Endothelial cell of umbilical vein (primary cell): Measurements from ENCODE around the gene PDE4C.

ENCODE experiments used
- CTCF ChIP-seq, 2 donors: IDR thresholded peaks; 1 replicate in 1 of 2; 2 replicates in 1 of 2; pipeline ENCODE4 v1.5.1; 2011; ENCODE audit warnings: low read length in 2 of 2, mild to moderate bottlenecking in 2 of 2, moderate library complexity in 2 of 2, control low read depth in 1 of 2, inconsistent platforms in 1 of 2, low read depth in 1 of 2; ENCODE audit not compliant: insufficient read depth in 1 of 2; ENCODE audit errors: extremely low read depth in 1 of 2
- EZH2 ChIP-seq: IDR thresholded peaks from 2 replicates; pipeline ENCODE4 v1.6.1; 2012; ENCODE audit warnings: borderline replicate concordance, low read depth, mild to moderate bottlenecking, moderate library complexity, low read length, inconsistent platforms; ENCODE audit not compliant: severe bottlenecking
- FOS ChIP-seq: IDR thresholded peaks from 2 replicates; pipeline ENCODE4 v1.6.1; 2011; ENCODE audit warnings: mild to moderate bottlenecking, low read length, moderate library complexity, borderline replicate concordance; ENCODE audit not compliant: insufficient read depth
- GATA2 ChIP-seq: IDR thresholded peaks from 2 replicates; pipeline ENCODE4 v1.7.0; 2011; ENCODE audit warnings: low read depth, mild to moderate bottlenecking, moderate library complexity, mixed read lengths, low read length; ENCODE audit not compliant: insufficient read length, insufficient read depth
- JUN ChIP-seq: IDR thresholded peaks from 2 replicates; pipeline ENCODE4 v1.6.1; 2011; ENCODE audit warnings: borderline replicate concordance, low read depth; ENCODE audit not compliant: insufficient read length, insufficient read depth
- MAX ChIP-seq: IDR thresholded peaks from 2 replicates; pipeline ENCODE4 v1.6.1; 2011; ENCODE audit not compliant: insufficient read depth, insufficient read length
- MYC ChIP-seq: IDR thresholded peaks from one replicate; pipeline ENCODE4 v1.6.1; 2011; ENCODE audit warnings: mild to moderate bottlenecking, low read depth, low read length
- POLR2A ChIP-seq: IDR thresholded peaks from 2 replicates; pipeline ENCODE4 v1.6.1; 2012; ENCODE audit warnings: low read depth, mild to moderate bottlenecking, control low read depth, low read length
- POLR2AphosphoS5 ChIP-seq: IDR thresholded peaks from 2 replicates; pipeline ENCODE4 v1.6.1; 2012; ENCODE audit warnings: low read depth, mild to moderate bottlenecking, control low read depth, low read length, moderate library complexity; ENCODE audit not compliant: insufficient read depth

GRCh38 chr19:18198374-18198773 lies 27.9 kb downstream of the PDE4C start:
- TF ChIP-seq POLR2AphosphoS5 = no peak
- TF ChIP-seq MYC = no peak
- no peak for TF ChIP-seq CTCF (IDR thresholded peaks at IDR 0.05; ENCODE audit: extremely low read depth in 1 of 2, insufficient read depth in 1 of 2, low read depth in 1 of 2, low read length in 2 of 2)
- no peak for TF ChIP-seq EZH2
- no peak for TF ChIP-seq POLR2A
- TF ChIP-seq MAX = no peak
- no peak for TF ChIP-seq GATA2
- no peak for TF ChIP-seq JUN
- TF ChIP-seq FOS = no peak
